Hematopoietic multipotent progenitor cell (in vitro differentiated cells): ENCODE data around the gene CELF4. TPM values are rescaled to one million over a fixed set of nuclear protein-coding genes. Genes with fewer than 3 reads are reported as not detected.

ENCODE experiments used
- DNase-seq, 3 donors: peaks; one replicate each; pipeline ENCODE4 v3.0.0-alpha.2; 2011 to 2015; ENCODE audit warnings: low read depth in 2 of 3, low spot score in 2 of 3
- total RNA-seq: library from RNA; depleted of rRNA; stranded (reverse); fragments of >200 nt; gene quantifications from one replicate; pipeline ENCODE4 v1.2.3, GENCODE V29; 2012

Gene CELF4
- total RNA-seq, 1 donor: not detected

GRCh38 chr18:37499044-37499443, 66.6 kb downstream of the CELF4 start:
- DNase-seq: no peak

GRCh38 chr18:37497853-37498518, 67.6 kb downstream of the CELF4 start:
- no peak for DNase-seq

GRCh38 chr18:37496568-37496967, 69.0 kb downstream of the CELF4 start:
- DNase-seq: no peak

- no peak for DNase-seq
Measured at GRCh38 chr18:37495354-37495753, 70.2 kb downstream of the CELF4 start.

- DNase-seq: no peak
Measured at GRCh38 chr18:37494406-37494805, 71.2 kb downstream of the CELF4 start.

GRCh38 chr18:37493352-37493935, 72.2 kb downstream of the CELF4 start:
- no peak for DNase-seq

- DNase-seq: no peak
Measured at GRCh38 chr18:37492952-37493351, 72.6 kb downstream of the CELF4 start.

- DNase-seq: no peak
Measured at GRCh38 chr18:37491526-37491925, 74.1 kb downstream of the CELF4 start.

GRCh38 chr18:37489998-37490397, 75.6 kb downstream of the CELF4 start:
- DNase-seq: no peak

- no peak for DNase-seq
Measured at GRCh38 chr18:37489011-37489410, 76.6 kb downstream of the CELF4 start.

GRCh38 chr18:37487400-37487867, 78.2 kb downstream of the CELF4 start:
- no peak for DNase-seq

- no peak for DNase-seq
Measured at GRCh38 chr18:37486848-37487247, 78.8 kb downstream of the CELF4 start.

- peak in 2 of 3 donors; percentile 60 to 62 for DNase-seq
Measured at GRCh38 chr18:37484983-37485834, 80.4 kb downstream of the CELF4 start.

- no peak for DNase-seq
Measured at GRCh38 chr18:37483984-37484819, 81.4 kb downstream of the CELF4 start.

- DNase-seq: peak in 2 of 3 donors; percentile 19 to 72
Measured at GRCh38 chr18:37483221-37483971, 82.2 kb downstream of the CELF4 start.

- peak in 1 of 3 donors; percentile 4 for DNase-seq
Measured at GRCh38 chr18:37482433-37482832, 83.2 kb downstream of the CELF4 start.

GRCh38 chr18:37482002-37482401, 83.6 kb downstream of the CELF4 start:
- DNase-seq: peak in 1 of 3 donors; percentile 46

- DNase-seq: no peak
Measured at GRCh38 chr18:37481491-37481890, 84.1 kb downstream of the CELF4 start.

GRCh38 chr18:37481072-37481471, 84.5 kb downstream of the CELF4 start:
- DNase-seq: no peak
